SH-SY5Y (cell line): ENCODE data around the gene GALNT6.

Experiments used
- GATA2 ChIP-seq: IDR thresholded peaks from 2 replicates; pipeline ENCODE4 v1.6.1; 2011; ENCODE audit warnings: mild to moderate bottlenecking, low read depth, low read length
- GATA3 ChIP-seq: IDR thresholded peaks from 2 replicates; pipeline ENCODE4 v1.6.1; 2011; ENCODE audit warnings: low read depth, mild to moderate bottlenecking, low read length, moderate library complexity

- no peak for TF ChIP-seq GATA3
- no peak for TF ChIP-seq GATA2
Observed at GRCh38 chr12:51390457-51390856, 749 bp downstream of the GALNT6 start.
